ENCODE data around the gene KLKB1.

GRCh38 chr4:186227744-186228513 lies 622 bp downstream of the KLKB1 start:
- no peak for TF ChIP-seq CTCF (IDR thresholded peaks at IDR 0.05)
- no peak for TF ChIP-seq POLR2AphosphoS5 (IDR thresholded peaks at IDR 0.05)
- TF ChIP-seq POLR2A (IDR thresholded peaks at IDR 0.05): no peak

All from prostate gland (tissue), 2 donors.